Small intestine (tissue), 7 donors: ENCODE measurements around the gene LUC7L3. TPM values are rescaled to one million over a fixed set of nuclear protein-coding genes. Genes with fewer than 3 reads are reported as not detected.

Experiments used
- DNase-seq, 2 donors: peaks; one replicate each; pipeline versions ENCODE4 v3.0.0 to v3.0.0-alpha.2; 2013
- FAIRE-seq: peaks from 2 replicates; lab custom pipeline; 2012; peaks lifted over from hg19 to GRCh38; lab: Jason Lieb, UNC
- H3K27ac ChIP-seq, 3 donors: one replicate each; pipeline ENCODE4 v1.5.1; 2013; ENCODE audit warnings: low read length in 2 of 3, mild to moderate bottlenecking in 2 of 3, control low read depth in 1 of 3, inconsistent platforms in 1 of 3, low read depth in 1 of 3, moderate library complexity in 1 of 3
- H3K27me3 ChIP-seq, 3 donors: one replicate each; pipeline ENCODE4 v1.6.1; 2013; ENCODE audit warnings: low read length in 3 of 3, inconsistent platforms in 1 of 3; ENCODE audit not compliant: control insufficient read depth in 3 of 3, insufficient read depth in 3 of 3
- H3K36me3 ChIP-seq, 3 donors: one replicate each; pipeline ENCODE4 v1.6.1; 2013; ENCODE audit warnings: low read length in 3 of 3, inconsistent platforms in 1 of 3, low read depth in 1 of 3, mild to moderate bottlenecking in 1 of 3, moderate library complexity in 1 of 3; ENCODE audit not compliant: control insufficient read depth in 3 of 3, insufficient read depth in 2 of 3
- H3K4me1 ChIP-seq, 3 donors: one replicate each; pipeline ENCODE4 v1.6.1; 2013; ENCODE audit warnings: low read length in 2 of 3, inconsistent platforms in 1 of 3, low read depth in 1 of 3, mild to moderate bottlenecking in 1 of 3, moderate library complexity in 1 of 3; ENCODE audit not compliant: control insufficient read depth in 3 of 3, insufficient read depth in 2 of 3
- H3K4me3 ChIP-seq, 3 donors: one replicate each; pipeline ENCODE4 v1.5.1; 2013; ENCODE audit warnings: low read length in 3 of 3, control low read depth in 1 of 3, inconsistent platforms in 1 of 3, low read depth in 1 of 3, mild to moderate bottlenecking in 1 of 3, moderate library complexity in 1 of 3
- H3K9me3 ChIP-seq, 2 donors: one replicate each; pipeline ENCODE4 v1.6.1; 2013; ENCODE audit warnings: low read depth in 1 of 2, low read length in 1 of 2; ENCODE audit not compliant: control insufficient read depth in 2 of 2, insufficient read depth in 1 of 2
- WGBS, 3 donors: extraction: QIAGEN DNeasy Blood & Tissue Kit; methylation state at CpG; one replicate each; pipeline ENCODE4 v1.1.7; 2013; 5-methylcytosine and 5-hydroxymethylcytosine counted together
- polyA plus RNA-seq, 4 donors: library from polyadenylated mRNA; stranded (reverse) in 3 of 4; unstranded in 1 of 4; fragments of 200-250 nt in 3 of 4; fragments of 120-200 nt in 1 of 4; gene quantifications; one replicate each; pipeline versions ENCODE4 v1.2.1 to v1.2.3, GENCODE V29; 2013
- donor health status: healthy with polysubstance abuse.
- donor health status: control.
- donor health status: control.
- donor health status: Bipolar disorder and iron deficiency.
- donor health status: healthy.

LUC7L3 gene
- polyA plus RNA-seq, 4 donors, result 57.4 to 466 (median 313) TPM

DNA sequence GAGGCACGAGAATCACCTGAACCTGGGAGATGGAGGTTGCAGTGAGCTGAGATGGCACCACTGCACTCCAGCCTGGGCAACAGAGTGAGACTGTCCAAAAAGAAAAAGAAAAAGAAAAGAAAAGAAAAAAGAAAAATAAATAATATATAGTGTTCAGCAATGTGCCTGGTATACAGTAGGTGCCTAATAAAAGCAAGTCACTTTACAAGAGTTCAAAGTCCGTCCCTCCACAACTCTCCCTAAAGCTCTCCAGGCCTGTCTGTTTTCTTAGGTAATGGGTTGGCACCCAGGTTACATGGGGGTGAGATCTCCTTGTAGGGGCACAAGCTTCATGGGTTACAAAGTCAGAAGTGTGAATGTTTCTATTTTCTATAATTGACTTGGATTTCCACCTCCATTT, 64.5 kb downstream of the LUC7L3 start:
- Histone ChIP-seq H3K27ac (no peak overlapping the region), H3K9me3 (no peaks in the 10 kb centered on the region), H3K36me3 (no peaks in the 10 kb centered on the region), H3K4me1 (no peaks in the 10 kb centered on the region), H3K4me3 (no peak overlapping the region), H3K27me3 (peaks cover 0 to 5% (median 0%) of the 10 kb centered on the region in 3 donors)
- 85 to 96% (median 89%) methylated on average over 2 of the region's 2 CpGs for WGBS, 3 donors
- DNase-seq (no peak), FAIRE-seq (no peak)

DNA sequence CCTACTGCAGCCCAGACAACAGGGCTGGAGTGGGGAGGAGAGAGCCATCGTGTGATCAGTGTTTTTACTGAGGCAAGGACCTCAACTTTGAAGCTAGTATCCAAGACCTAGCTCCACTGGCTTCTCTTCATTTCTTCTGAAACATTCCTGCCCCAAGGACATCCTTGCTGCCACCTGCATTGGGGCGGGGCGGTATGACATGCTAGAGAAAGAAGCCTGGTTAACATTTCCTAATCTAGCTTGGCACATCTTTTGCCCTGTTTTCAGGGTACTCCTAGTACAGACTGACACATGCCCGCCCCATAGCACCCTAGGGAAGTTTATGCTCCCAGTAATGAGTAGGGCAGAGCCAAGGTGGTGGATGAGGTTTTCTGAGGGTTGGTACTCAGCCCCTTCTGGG, 65.7 kb downstream of the LUC7L3 start:
- Histone ChIP-seq H3K9me3 (no peaks in the 10 kb centered on the region), H3K27ac (no peak overlapping the region), H3K36me3 (peaks cover 0 to 2% (median 0%) of the 10 kb centered on the region in 3 donors), H3K4me3 (no peak overlapping the region), H3K27me3 (peaks cover 0 to 5% (median 0%) of the 10 kb centered on the region in 3 donors), H3K4me1 (no peaks in the 10 kb centered on the region)
- DNase-seq (no peak), FAIRE-seq (no peak)
- 55 to 66% (median 63%) methylated on average over 4 of the region's 4 CpGs for WGBS, 3 donors

DNA sequence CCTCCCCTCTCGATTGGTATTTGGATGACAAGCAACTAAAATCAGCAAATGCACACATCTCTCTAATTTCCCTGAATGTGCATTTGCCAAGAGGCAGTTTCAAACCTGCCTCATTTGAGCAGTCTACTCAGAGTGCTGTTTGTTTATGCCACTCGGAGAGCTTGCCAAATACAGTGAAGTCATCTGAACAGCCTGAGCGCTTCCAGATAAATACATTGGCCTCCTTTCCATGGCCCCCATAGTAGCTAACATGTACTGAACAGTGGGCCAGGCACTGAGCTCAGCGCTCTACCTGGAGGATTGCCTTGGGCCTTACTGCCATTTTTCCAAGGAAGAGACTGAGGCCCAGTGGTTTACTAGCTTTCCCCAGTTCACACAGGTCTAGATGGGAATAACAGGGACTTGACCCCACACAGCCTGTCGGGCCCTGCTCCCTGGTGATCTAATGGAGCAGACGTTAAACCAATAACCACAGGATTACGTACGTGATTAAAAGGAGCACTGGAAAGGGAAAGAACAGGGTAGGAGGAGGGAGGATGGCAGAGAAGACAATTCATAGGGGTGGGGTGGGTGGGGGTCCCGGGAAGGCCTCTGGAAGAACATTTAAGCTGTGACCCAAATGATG, 66.7 kb downstream of the LUC7L3 start:
- peak in 1 of 2 donors; percentile 30 for DNase-seq

DNA sequence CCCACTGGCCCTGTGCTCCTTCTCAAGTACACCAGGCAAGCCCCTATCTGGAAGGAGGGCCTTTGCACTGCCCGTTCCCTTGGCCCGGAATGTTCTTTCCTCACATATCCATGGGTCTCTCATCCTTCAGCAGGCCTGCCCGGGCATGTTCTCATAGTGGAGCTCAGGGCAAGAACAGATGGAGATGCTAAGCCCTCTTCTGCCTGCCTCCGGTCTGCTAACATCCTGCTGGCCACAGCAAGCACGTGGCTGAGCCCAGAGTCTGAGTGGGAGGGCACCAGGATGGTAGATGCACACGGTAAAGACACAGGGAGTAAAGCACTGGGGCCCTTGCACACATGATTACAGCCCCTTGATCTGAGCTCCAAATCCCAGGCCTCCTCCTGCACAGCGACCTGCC, 67.7 kb downstream of the LUC7L3 start:
- Histone ChIP-seq H3K36me3 (peaks cover 0 to 2% (median 0%) of the 10 kb centered on the region in 3 donors), H3K4me1 (no peaks in the 10 kb centered on the region), H3K4me3 (no peak overlapping the region), H3K27ac (no peak overlapping the region), H3K9me3 (no peaks in the 10 kb centered on the region), H3K27me3 (no peaks in the 10 kb centered on the region)
- DNase-seq (no peak), FAIRE-seq (no peak)
- WGBS, 3 donors, result 86 to 91% (median 87%) methylated on average over 7 of the region's 7 CpGs

More for the DNA sequence above, 66.7 kb downstream of the LUC7L3 start:
- peaks cover 0 to 3% (median 0%) of the 10 kb centered on the region in 3 donors for H3K27me3 ChIP-seq
- WGBS, 3 donors, result 61 to 63% (median 61%) methylated on average over 9 of the region's 9 CpGs
- no peak overlapping the region for H3K4me3 ChIP-seq
- H3K4me1 ChIP-seq, result no peaks in the 10 kb centered on the region
- peak overlapping the region in 2 of 3 donors; percentile 2 to 5 for H3K27ac ChIP-seq
- peaks cover 0 to 2% (median 0%) of the 10 kb centered on the region in 3 donors for H3K36me3 ChIP-seq
- FAIRE-seq, result no peak
- H3K9me3 ChIP-seq, result no peaks in the 10 kb centered on the region

DNA sequence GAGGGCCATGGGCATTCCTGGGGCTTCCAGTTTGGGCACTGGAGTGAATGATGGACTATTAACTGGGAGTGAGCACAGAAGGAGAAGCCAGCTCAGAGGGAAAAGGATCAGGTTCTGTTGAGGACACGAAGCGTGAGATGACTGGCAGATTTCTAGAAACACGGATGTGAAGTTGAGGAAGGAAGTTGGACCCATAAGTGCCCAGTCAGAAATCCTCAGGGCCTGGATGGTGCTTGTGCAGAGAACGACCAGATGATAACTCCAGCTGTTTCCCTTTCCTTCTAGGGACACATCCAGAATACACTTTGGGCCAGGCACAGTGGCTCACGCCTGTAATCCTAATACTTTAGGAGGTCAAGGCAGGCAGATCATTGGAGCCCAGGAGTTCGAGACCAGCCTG, 71.2 kb downstream of the LUC7L3 start:
- Histone ChIP-seq H3K9me3 (no peaks in the 10 kb centered on the region), H3K4me3 (no peak overlapping the region), H3K4me1 (no peaks in the 10 kb centered on the region), H3K27me3 (no peaks in the 10 kb centered on the region), H3K36me3 (peaks cover 0 to 2% (median 0%) of the 10 kb centered on the region in 3 donors), H3K27ac (no peak overlapping the region)
- FAIRE-seq, result no peak
- DNase-seq, result no peak
- WGBS, 3 donors, result 72 to 82% (median 74%) methylated on average over 6 of the region's 6 CpGs

DNA sequence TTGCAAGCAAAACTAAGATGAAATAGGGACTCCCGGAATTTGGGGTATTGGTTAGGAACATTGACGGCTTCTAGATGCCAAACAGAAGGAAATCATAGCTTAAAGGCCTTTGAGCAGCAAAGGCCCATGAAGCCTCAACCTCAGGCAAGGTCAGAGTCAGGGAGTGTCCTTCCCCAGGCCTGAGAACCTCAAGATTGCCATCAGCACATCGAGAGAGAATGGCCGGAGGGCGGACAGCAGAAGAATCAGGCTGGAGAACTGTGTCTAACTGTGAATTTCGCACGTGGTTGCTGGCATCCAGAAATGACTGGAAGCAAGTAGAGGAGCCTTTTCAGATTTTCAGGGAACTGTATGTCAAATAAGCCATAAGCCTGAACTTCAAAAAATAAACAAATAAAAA, 72.7 kb downstream of the LUC7L3 start:
- H3K27me3 ChIP-seq, result no peaks in the 10 kb centered on the region
- WGBS, 3 donors, result 83 to 91% (median 88%) methylated on average over 7 of the region's 7 CpGs
- no peaks in the 10 kb centered on the region for H3K4me1 ChIP-seq
- FAIRE-seq (no peak), DNase-seq (no peak)
- no peak overlapping the region for H3K4me3 ChIP-seq
- no peak overlapping the region for H3K27ac ChIP-seq
- H3K36me3 ChIP-seq, result peaks cover 0 to 2% (median 0%) of the 10 kb centered on the region in 3 donors
- H3K9me3 ChIP-seq, result no peaks in the 10 kb centered on the region

DNA sequence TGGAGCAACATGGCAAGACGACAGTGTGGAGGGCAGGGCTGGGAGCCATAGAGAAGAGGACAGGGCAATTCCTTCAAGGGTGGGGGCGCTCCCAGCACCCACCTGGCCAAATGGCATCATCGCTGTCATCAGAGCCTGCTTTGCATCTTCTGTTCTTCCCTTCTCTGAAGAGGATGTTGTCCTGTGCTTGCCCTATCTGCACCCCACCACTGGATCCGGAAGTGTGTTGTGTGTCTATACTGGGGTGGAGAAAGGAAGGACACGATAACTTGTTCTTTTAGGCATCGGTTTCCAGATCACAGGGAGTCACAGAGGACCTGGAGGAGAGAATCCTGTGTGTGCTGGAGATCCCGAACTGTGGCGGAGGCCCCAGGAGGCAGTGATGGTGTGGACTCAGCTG, 73.6 kb downstream of the LUC7L3 start:
- no peaks in the 10 kb centered on the region for H3K27me3 ChIP-seq
- WGBS, 3 donors, result 94% methylated on average over 8 of the region's 8 CpGs
- DNase-seq (no peak), FAIRE-seq (no peak)
- no peak overlapping the region for H3K27ac ChIP-seq
- H3K9me3 ChIP-seq, result no peaks in the 10 kb centered on the region
- H3K4me1 ChIP-seq, result no peaks in the 10 kb centered on the region
- H3K4me3 ChIP-seq, result no peak overlapping the region
- H3K36me3 ChIP-seq, result peaks cover 0 to 2% (median 0%) of the 10 kb centered on the region in 3 donors

DNA sequence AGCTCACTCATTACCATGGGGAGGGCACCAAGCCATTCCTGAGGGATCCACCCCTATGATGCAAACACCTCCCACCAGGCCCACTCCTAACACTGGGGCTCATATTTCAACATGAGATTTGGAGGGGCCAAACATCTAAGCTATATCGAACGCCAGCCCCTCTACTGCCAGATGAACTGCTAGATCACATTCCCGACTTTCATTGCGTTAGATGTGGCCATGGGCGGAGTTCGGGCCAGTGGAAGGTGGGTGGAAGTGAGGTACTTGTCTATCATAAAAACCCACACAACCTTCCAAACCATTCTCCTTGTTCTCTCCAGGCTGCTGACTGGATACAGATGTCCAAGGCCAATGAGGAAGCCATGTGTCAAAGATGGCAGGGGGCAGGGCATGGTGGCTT, 75.0 kb downstream of the LUC7L3 start:
- DNase-seq, result no peak
- FAIRE-seq, result no peak
- Histone ChIP-seq H3K27me3 (no peaks in the 10 kb centered on the region), H3K4me1 (no peaks in the 10 kb centered on the region), H3K4me3 (no peak overlapping the region), H3K9me3 (no peaks in the 10 kb centered on the region), H3K27ac (no peak overlapping the region), H3K36me3 (no peaks in the 10 kb centered on the region)
- 93 to 98% (median 93%) methylated on average over 6 of the region's 6 CpGs for WGBS, 3 donors
